GM18858 (cell line): ENCODE data around the gene HELZ2.
"Not testable (repeated sequence)": the region's sequence is repeated elsewhere in the genome, so short reads cannot be mapped to it uniquely, and the experiment has no call there.

Source experiments
- ATAC-seq: cut with Tn5 transposase; IDR thresholded peaks from one replicate; pipeline ENCODE4 v1.9.1; 2021; ENCODE audit not compliant: unreplicated experiment

HELZ2 gene

GRCh38 chr20:63579017-63579694 is 5.1 kb upstream of the HELZ2 start:
- ATAC-seq, result no peak

- ATAC-seq, result no peak
Measured at GRCh38 chr20:63578224-63579016, 4.4 kb upstream of the HELZ2 start.

- ATAC-seq, result no peak
Measured at GRCh38 chr20:63577317-63577894, 3.4 kb upstream of the HELZ2 start.

- ATAC-seq, result no peak
Measured at GRCh38 chr20:63576311-63576710, 2.3 kb upstream of the HELZ2 start.

GRCh38 chr20:63574829-63575743 is 1.0 kb upstream of the HELZ2 start:
- ATAC-seq, result no peak

- no peak for ATAC-seq
Measured at GRCh38 chr20:63573647-63574131, 350 bp downstream of the HELZ2 start.

- no peak for ATAC-seq
Measured at GRCh38 chr20:63572788-63573646, 1.0 kb downstream of the HELZ2 start.

- no peak for ATAC-seq
Measured at GRCh38 chr20:63572071-63572787, 1.8 kb downstream of the HELZ2 start.

GRCh38 chr20:63571087-63571478 is 3.0 kb downstream of the HELZ2 start:
- not testable (repeated sequence) for ATAC-seq

GRCh38 chr20:63570281-63571086 is 3.6 kb downstream of the HELZ2 start:
- ATAC-seq, result no peak

- ATAC-seq, result no peak
Measured at GRCh38 chr20:63568986-63569949, 4.8 kb downstream of the HELZ2 start.

GRCh38 chr20:63568170-63568981 is 5.7 kb downstream of the HELZ2 start:
- no peak for ATAC-seq

GRCh38 chr20:63567386-63568169 is 6.5 kb downstream of the HELZ2 start:
- peak; percentile 56 for ATAC-seq

GRCh38 chr20:63567136-63567385 is 7.0 kb downstream of the HELZ2 start:
- ATAC-seq, result no peak

- ATAC-seq, result no peak
Measured at GRCh38 chr20:63566395-63567135, 7.5 kb downstream of the HELZ2 start.
